MM.1S (cell line): Measurements from ENCODE around the gene KCTD17.

Experiments used
- CTCF ChIP-seq: fragments of 300-600 bp; sonication (generic); IDR thresholded peaks from 2 replicates; pipeline ENCODE4 v1.5.1; 2016; ENCODE audit warnings: antibody characterized with exemption, low read length, mixed read lengths
- EZH2phosphoT487 ChIP-seq: fragments of 300-600 bp; sonication (generic); IDR thresholded peaks from 2 replicates; pipeline ENCODE4 v1.6.1; 2018; ENCODE audit warnings: antibody characterized with exemption, low read length

GRCh38 chr22:37089434-37089833, 37.9 kb downstream of the KCTD17 start:
- no peak for TF ChIP-seq CTCF
- TF ChIP-seq EZH2phosphoT487 = no peak
